Suprapubic skin (tissue), 4 donors: ENCODE data around the gene GON4L. TPM values are rescaled to one million over a fixed set of nuclear protein-coding genes. Genes with fewer than 3 reads are reported as not detected.
"Not testable (repeated sequence)": the region's sequence is repeated elsewhere in the genome, so short reads cannot be mapped to it uniquely, and the experiment has no call there.

Experiments
- DNase-seq, 2 donors: peaks; one replicate each; pipeline ENCODE4 v3.0.0-alpha.2; 2019; ENCODE audit warnings: low spot score in 2 of 2
- H3K27ac ChIP-seq: fragments of 200-600 bp; sonication (generic); one replicate; pipeline ENCODE4 v1.5.1; 2019
- H3K27me3 ChIP-seq: fragments of 200-600 bp; sonication (generic); one replicate; pipeline ENCODE4 v1.5.1; 2019
- H3K36me3 ChIP-seq: fragments of 200-600 bp; sonication (generic); one replicate; pipeline ENCODE4 v1.5.1; 2019
- H3K4me1 ChIP-seq: fragments of 200-600 bp; sonication (generic); one replicate; pipeline ENCODE4 v1.5.1; 2019
- H3K4me3 ChIP-seq: fragments of 200-600 bp; sonication (generic); one replicate; pipeline ENCODE4 v1.5.1; 2019; ENCODE audit warnings: mild to moderate bottlenecking
- H3K9me3 ChIP-seq: fragments of 200-600 bp; sonication (generic); one replicate; pipeline ENCODE4 v1.5.1; 2019
- EP300 ChIP-seq: sonication (generic); formaldehyde crosslinking; IDR thresholded peaks from one replicate; pipeline ENCODE4 v1.6.1; 2017; ENCODE audit warnings: antibody characterized with exemption
- POLR2A ChIP-seq, 2 donors: fragments of 450-650 bp; IDR thresholded peaks; one replicate each; pipeline ENCODE4 v1.6.1; 2017; ENCODE audit warnings: antibody characterized with exemption in 2 of 2, mild to moderate bottlenecking in 2 of 2, moderate library complexity in 2 of 2
- POLR2AphosphoS5 ChIP-seq, 3 donors: sonication (generic); formaldehyde crosslinking; IDR thresholded peaks; one replicate each; pipeline ENCODE4 v1.6.1; 2017; ENCODE audit warnings: antibody characterized with exemption in 3 of 3
- WGBS: methylation state at CpG from one replicate; pipeline ENCODE4 v1.1.5; 2018; 5-methylcytosine and 5-hydroxymethylcytosine counted together
- total RNA-seq, 4 donors: library from RNA; depleted of rRNA; stranded (reverse); fragments of >200 nt; gene quantifications; one replicate each; pipeline ENCODE4 v1.1.0, GENCODE V29; 2016
- TF ChIP-seq, protein P1 (sequence below), 2 donors: fragments of 200-600 bp in 1 of 2; fragments of 450-650 bp in 1 of 2; sonication (generic) in 1 of 2; IDR thresholded peaks; one replicate each; pipeline ENCODE4 v1.5.1; 2016 to 2019; ENCODE audit warnings: antibody characterized with exemption in 2 of 2, mild to moderate bottlenecking in 1 of 2, moderate library complexity in 1 of 2

The GON4L gene
- total RNA-seq, 4 donors from 2014 or later = 27.5 to 82.6 (median 43.2) TPM

DNA sequence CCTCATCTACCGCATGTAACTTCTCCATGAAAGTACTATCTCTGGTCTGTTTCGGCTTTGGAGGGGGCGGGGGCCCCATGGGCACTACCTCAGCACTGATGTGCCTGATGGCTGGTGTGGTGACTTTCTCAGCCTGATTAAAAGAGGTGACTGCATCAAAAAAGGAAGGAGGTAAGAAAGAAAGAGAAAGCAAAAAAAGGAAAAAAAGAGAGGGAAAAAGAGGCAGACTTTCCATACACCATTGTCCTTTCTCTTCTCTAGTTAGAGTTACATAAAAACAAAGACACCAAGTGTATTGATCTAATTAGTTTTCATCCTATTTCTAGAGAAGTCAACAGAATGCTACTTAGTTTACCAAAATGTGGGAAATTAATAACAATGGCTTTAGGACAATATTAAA is 43.3 kb downstream of the GON4L start:
- Histone ChIP-seq H3K4me3 (no peak overlapping the region), H3K27me3 (no peaks in the 10 kb centered on the region), H3K9me3 (no peaks in the 10 kb centered on the region), H3K36me3 (peaks cover 70% of the 10 kb centered on the region), H3K27ac (no peak overlapping the region), H3K4me1 (no peaks in the 10 kb centered on the region)
- DNase-seq = no peak
- 97% methylated on average over 3 of the region's 3 CpGs for WGBS
- TF ChIP-seq POLR2AphosphoS5 (IDR thresholded peaks at IDR 0.05) (no peak), POLR2A (IDR thresholded peaks at IDR 0.05) (no peak), EP300 (no peak)
- TF ChIP-seq, protein P1, sequence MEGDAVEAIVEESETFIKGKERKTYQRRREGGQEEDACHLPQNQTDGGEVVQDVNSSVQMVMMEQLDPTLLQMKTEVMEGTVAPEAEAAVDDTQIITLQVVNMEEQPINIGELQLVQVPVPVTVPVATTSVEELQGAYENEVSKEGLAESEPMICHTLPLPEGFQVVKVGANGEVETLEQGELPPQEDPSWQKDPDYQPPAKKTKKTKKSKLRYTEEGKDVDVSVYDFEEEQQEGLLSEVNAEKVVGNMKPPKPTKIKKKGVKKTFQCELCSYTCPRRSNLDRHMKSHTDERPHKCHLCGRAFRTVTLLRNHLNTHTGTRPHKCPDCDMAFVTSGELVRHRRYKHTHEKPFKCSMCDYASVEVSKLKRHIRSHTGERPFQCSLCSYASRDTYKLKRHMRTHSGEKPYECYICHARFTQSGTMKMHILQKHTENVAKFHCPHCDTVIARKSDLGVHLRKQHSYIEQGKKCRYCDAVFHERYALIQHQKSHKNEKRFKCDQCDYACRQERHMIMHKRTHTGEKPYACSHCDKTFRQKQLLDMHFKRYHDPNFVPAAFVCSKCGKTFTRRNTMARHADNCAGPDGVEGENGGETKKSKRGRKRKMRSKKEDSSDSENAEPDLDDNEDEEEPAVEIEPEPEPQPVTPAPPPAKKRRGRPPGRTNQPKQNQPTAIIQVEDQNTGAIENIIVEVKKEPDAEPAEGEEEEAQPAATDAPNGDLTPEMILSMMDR (IDR thresholded peaks at IDR 0.05) = no peak

GRCh38 chr1:155812878-155813277 is 44.1 kb downstream of the GON4L start:
- Histone ChIP-seq H3K4me3 (no peak overlapping the region), H3K4me1 (no peaks in the 10 kb centered on the region), H3K9me3 (no peaks in the 10 kb centered on the region), H3K27ac (no peak overlapping the region), H3K36me3 (peaks cover 66% of the 10 kb centered on the region), H3K27me3 (no peaks in the 10 kb centered on the region)
- WGBS = 96% methylated on average over 1 of the region's 1 CpG
- no peak for DNase-seq
- TF ChIP-seq, protein P1 (IDR thresholded peaks at IDR 0.05) = no peak

DNA sequence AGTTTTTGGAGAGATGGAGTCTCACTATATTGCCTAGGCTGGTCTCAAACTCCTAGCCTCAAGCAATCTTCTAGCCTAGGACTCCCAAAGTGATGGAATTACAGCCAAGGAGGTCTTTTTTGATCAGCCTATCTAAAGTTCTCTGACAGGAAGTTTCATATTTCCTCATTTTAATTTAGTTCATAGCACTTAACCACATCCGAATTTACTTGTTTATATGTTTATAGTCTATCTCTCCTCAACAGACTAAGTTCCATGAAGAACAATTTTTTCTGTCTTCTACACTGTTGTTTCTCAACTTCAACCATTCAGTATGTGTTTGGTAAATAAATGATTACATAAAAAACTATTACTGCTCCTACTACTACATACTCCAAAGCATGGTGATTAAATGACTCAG is 47.9 kb downstream of the GON4L start:
- no peaks in the 10 kb centered on the region for H3K9me3 ChIP-seq
- WGBS = 79% methylated on average over 1 of the region's 1 CpG
- H3K4me3 ChIP-seq = no peak overlapping the region
- no peak for TF ChIP-seq EP300
- TF ChIP-seq, protein P1 (IDR thresholded peaks at IDR 0.05) = no peak
- TF ChIP-seq POLR2A (IDR thresholded peaks at IDR 0.05) = no peak
- no peak for TF ChIP-seq POLR2AphosphoS5 (IDR thresholded peaks at IDR 0.05)
- no peak overlapping the region for H3K27ac ChIP-seq
- peaks cover 65% of the 10 kb centered on the region for H3K36me3 ChIP-seq
- DNase-seq = no peak
- H3K4me1 ChIP-seq = no peaks in the 10 kb centered on the region
- H3K27me3 ChIP-seq = no peaks in the 10 kb centered on the region

- Histone ChIP-seq H3K4me1 (no peaks in the 10 kb centered on the region), H3K9me3 (no peaks in the 10 kb centered on the region), H3K27me3 (no peaks in the 10 kb centered on the region), H3K36me3 (peaks cover 72% of the 10 kb centered on the region), H3K4me3 (no peak overlapping the region), H3K27ac (no peak overlapping the region)
- TF ChIP-seq EP300 = no peak
- DNase-seq = no peak
Observed at GRCh38 chr1:155801149-155801548, 55.9 kb downstream of the GON4L start.

GRCh38 chr1:155795618-155796017 is 61.4 kb downstream of the GON4L start:
- H3K36me3 ChIP-seq = peaks cover 68% of the 10 kb centered on the region
- DNase-seq = not testable (repeated sequence)
- 97% methylated on average over 4 of the region's 4 CpGs for WGBS

DNA sequence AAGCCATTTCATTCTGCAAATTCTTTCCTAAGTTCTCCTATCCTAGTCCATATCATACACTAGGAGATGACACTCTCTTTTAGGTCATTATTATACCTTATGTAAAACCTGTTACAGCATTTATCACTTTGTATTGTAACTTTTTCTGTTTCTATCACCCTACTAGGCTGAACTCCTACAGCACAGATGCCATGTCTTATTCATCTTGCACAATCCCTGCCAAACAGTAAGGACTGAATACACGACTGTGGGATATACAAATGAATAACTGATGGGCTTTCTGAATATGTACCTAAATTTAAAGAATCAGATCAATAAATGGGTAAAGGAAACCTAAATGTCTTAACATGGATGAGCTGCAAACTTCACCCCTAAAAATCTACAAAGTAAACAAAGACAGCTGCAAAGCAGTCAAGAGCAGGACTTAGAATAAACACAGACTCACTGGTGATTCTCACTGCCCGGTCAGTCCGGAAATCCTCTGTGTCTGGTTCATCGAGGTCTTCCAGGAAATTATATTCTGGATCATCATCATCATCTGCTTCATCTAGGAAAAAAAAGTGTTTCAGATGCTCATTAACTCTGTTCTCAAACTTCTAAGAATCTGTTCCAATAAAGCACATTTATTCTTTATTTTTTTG is 62.3 kb downstream of the GON4L start:
- Histone ChIP-seq H3K9me3 (no peaks in the 10 kb centered on the region), H3K27ac (no peak overlapping the region), H3K4me3 (no peak overlapping the region), H3K27me3 (no peaks in the 10 kb centered on the region), H3K4me1 (no peaks in the 10 kb centered on the region), H3K36me3 (peaks cover 65% of the 10 kb centered on the region)
- 88% methylated on average over 4 of the region's 4 CpGs for WGBS
- TF ChIP-seq POLR2AphosphoS5 (IDR thresholded peaks at IDR 0.05) (no peak), EP300 (no peak), POLR2A (IDR thresholded peaks at IDR 0.05) (no peak)
- TF ChIP-seq, protein P1 (IDR thresholded peaks at IDR 0.05) = no peak
- DNase-seq = no peak

More at GRCh38 chr1:155795618-155796017, 61.4 kb downstream of the GON4L start:
- not testable (repeated sequence) for H3K9me3 ChIP-seq, H3K27ac ChIP-seq, H3K4me3 ChIP-seq, H3K4me1 ChIP-seq, H3K27me3 ChIP-seq
